ENCODE results near the gene PRR5. TPM values are rescaled to one million over a fixed set of nuclear protein-coding genes. Genes with fewer than 3 reads are reported as not detected.

Gene PRR5
- total and polyA plus RNA-seq, 10 donors = 31.3 to 85.6 (median 76.7) TPM

GRCh38 chr22:44754998-44755397 is 53.0 kb downstream of the PRR5 start:
- Histone ChIP-seq H3K9me3 (peaks cover 0 to 5% (median 0%) of the 10 kb centered on the region in 8 donors), H3K4me3 (no peak overlapping the region), H3K36me3 (no peaks in the 10 kb centered on the region), H3K4me1 (peaks cover 0 to 36% (median 16%) of the 10 kb centered on the region in 6 donors), H3K27ac (no peak overlapping the region), H3K27me3 (replicated peaks in 1 of 7) (peaks cover 0 to 81% (median 26%) of the 10 kb centered on the region in 7 donors)
- DNase-seq = peak; percentile 60
- TF ChIP-seq POLR2AphosphoS5 (IDR thresholded peaks at IDR 0.05) = peak in 1 of 3 donors; percentile 13
- TF ChIP-seq POLR2A (IDR thresholded peaks at IDR 0.05) = no peak
- 45 to 72% (median 55%) methylated on average over 6 to 7 of the region's 7 CpGs for WGBS, 5 donors
- intact Hi-C loops (cut with DNase I; ENCODE audit: low total_unique reads) = no loop called here

GRCh38 chr22:44755417-44755816 is 53.4 kb downstream of the PRR5 start:
- TF ChIP-seq CTCF (IDR thresholded peaks at IDR 0.05 in 8 of 11, conservative IDR thresholded peaks at IDR 0.05 in 3 of 11) (no peak), POLR2AphosphoS5 (IDR thresholded peaks at IDR 0.05) (no peak), POLR2A (IDR thresholded peaks at IDR 0.05) (no peak)
- Histone ChIP-seq H3K27me3 (replicated peaks in 1 of 7) (peaks cover 0 to 77% (median 26%) of the 10 kb centered on the region in 7 donors), H3K36me3 (no peaks in the 10 kb centered on the region), H3K4me1 (peaks cover 0 to 36% (median 16%) of the 10 kb centered on the region in 6 donors), H3K9me3 (peaks cover 0 to 4% (median 0%) of the 10 kb centered on the region in 8 donors), H3K4me3 (no peak overlapping the region), H3K27ac (no peak overlapping the region)
- intact Hi-C loops (cut with DNase I; ENCODE audit: low total_unique reads) = no loop called here
- WGBS, 5 donors = 30 to 67% (median 49%) methylated on average over 6 of the region's 6 CpGs
- peak; percentile 59 for DNase-seq

DNA sequence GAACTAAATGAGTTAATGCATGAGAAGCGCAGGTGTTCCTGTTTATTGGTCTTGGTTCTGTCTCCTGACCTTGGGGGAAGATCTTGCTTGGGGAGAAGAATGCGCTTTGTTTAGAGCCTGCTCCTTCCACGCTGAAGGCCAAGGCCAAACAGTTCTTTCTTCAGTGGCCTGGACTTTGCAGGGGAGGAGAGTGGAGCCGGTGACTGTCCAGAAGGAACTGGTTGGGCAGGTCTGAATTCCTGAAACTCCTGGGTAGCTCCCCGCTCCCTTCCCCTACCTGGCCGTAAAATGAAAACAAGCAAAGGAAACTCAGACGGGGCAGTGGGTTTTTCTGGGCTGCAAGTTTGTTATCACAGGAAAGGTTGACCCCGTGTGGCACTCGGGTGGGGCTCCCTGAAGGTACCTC is 54.0 kb downstream of the PRR5 start:
- intact Hi-C loops (cut with DNase I; ENCODE audit: low total_unique reads) = no loop called here
- Histone ChIP-seq H3K36me3 (no peaks in the 10 kb centered on the region), H3K4me1 (peaks cover 0 to 36% (median 16%) of the 10 kb centered on the region in 6 donors), H3K9me3 (peaks cover 0 to 1% (median 0%) of the 10 kb centered on the region in 8 donors), H3K27ac (no peak overlapping the region), H3K27me3 (replicated peaks in 1 of 7) (peaks cover 0 to 72% (median 26%) of the 10 kb centered on the region in 7 donors), H3K4me3 (no peak overlapping the region)
- 43 to 59% (median 54%) methylated on average over 9 of the region's 9 CpGs for WGBS, 5 donors
- DNase-seq = no peak
- no peak for TF ChIP-seq CTCF (IDR thresholded peaks at IDR 0.05 in 8 of 11, conservative IDR thresholded peaks at IDR 0.05 in 3 of 11)
- TF ChIP-seq POLR2A (IDR thresholded peaks at IDR 0.05) = no peak
- TF ChIP-seq POLR2AphosphoS5 (IDR thresholded peaks at IDR 0.05) = no peak

- peaks cover 0 to 11% (median 6%) of the 10 kb centered on the region in 8 donors for H3K9me3 ChIP-seq
- no peaks in the 10 kb centered on the region for H3K36me3 ChIP-seq
- no peak overlapping the region for H3K27ac ChIP-seq
- DNase-seq = peak; percentile 33
- H3K4me3 ChIP-seq = no peak overlapping the region
- peaks cover 0 to 18% (median 5%) of the 10 kb centered on the region in 6 donors for H3K4me1 ChIP-seq
- H3K27me3 ChIP-seq (replicated peaks in 1 of 7) = peaks cover 0 to 47% (median 2%) of the 10 kb centered on the region in 7 donors
- TF ChIP-seq POLR2AphosphoS5 (IDR thresholded peaks at IDR 0.05) = no peak
- WGBS, 5 donors = 71 to 80% (median 78%) methylated on average over 11 of the region's 11 CpGs
- intact Hi-C loops (cut with DNase I; ENCODE audit: low total_unique reads) = no loop called here
Observed at GRCh38 chr22:44758344-44758973, 56.5 kb downstream of the PRR5 start.

DNA sequence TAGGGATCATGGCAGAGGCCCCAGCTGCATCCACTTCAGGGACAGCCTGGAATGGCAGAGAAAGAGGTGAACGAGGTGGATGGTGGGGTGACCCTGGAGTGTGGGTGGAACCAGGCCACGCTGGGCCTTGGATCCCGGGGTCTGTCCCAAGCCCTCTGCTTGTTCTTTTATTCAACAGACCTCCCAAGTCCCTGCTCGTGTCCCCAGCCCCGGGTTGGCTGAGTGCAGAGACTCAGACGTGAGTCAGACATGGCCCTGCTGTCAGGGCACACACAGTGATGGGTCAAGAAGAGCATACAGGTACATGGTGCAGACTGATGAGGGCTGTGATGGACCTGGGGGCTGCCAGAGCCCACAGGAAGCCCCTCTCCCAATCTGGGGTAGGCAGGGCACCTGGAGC is 57.0 kb downstream of the PRR5 start:
- peaks cover 0 to 13% (median 5%) of the 10 kb centered on the region in 6 donors for H3K4me1 ChIP-seq
- TF ChIP-seq POLR2A (IDR thresholded peaks at IDR 0.05) (no peak), POLR2AphosphoS5 (IDR thresholded peaks at IDR 0.05) (no peak), CTCF (IDR thresholded peaks at IDR 0.05 in 8 of 11, conservative IDR thresholded peaks at IDR 0.05 in 3 of 11) (no peak)
- WGBS, 5 donors = 66 to 72% (median 69%) methylated on average over 6 of the region's 6 CpGs

More for the DNA sequence above, 57.0 kb downstream of the PRR5 start:
- Histone ChIP-seq H3K27me3 (replicated peaks in 1 of 7) (peaks cover 0 to 41% (median 0%) of the 10 kb centered on the region in 7 donors), H3K4me3 (no peak overlapping the region), H3K9me3 (peaks cover 0 to 11% (median 6%) of the 10 kb centered on the region in 8 donors), H3K27ac (no peak overlapping the region), H3K36me3 (no peaks in the 10 kb centered on the region)
- DNase-seq = peak; percentile 49
- intact Hi-C loops (cut with DNase I; ENCODE audit: low total_unique reads) = no loop called here
